HG02759 (cell line): ENCODE results near the gene NAT9.

ENCODE experiments used
- ATAC-seq: cut with Tn5 transposase; IDR thresholded peaks from one replicate; pipeline ENCODE4 v1.9.1; 2021; ENCODE audit warnings: mild to moderate bottlenecking, moderate library complexity; ENCODE audit not compliant: unreplicated experiment

NAT9 gene

GRCh38 chr17:74776044-74776962, at the start of gene NAT9:
TSS of gene NAT9 (minus strand) at chr17:74776345. CDS start at chr17:74775698, 647 bp downstream.
- peak; percentile 80 for ATAC-seq

GRCh38 chr17:74824961-74825627, 48.9 kb upstream of the NAT9 start:
- ATAC-seq: no peak

- no peak for ATAC-seq
These were observed 46.8 kb upstream of the NAT9 start for GRCh38 chr17:74822939-74823367.

- no peak for ATAC-seq
These were observed 46.3 kb upstream of the NAT9 start for GRCh38 chr17:74822335-74822938.

- ATAC-seq: no peak
These were observed 45.6 kb upstream of the NAT9 start for GRCh38 chr17:74821655-74822334.

- ATAC-seq: no peak
These were observed 43.8 kb upstream of the NAT9 start for GRCh38 chr17:74819801-74820436.

GRCh38 chr17:74818291-74818938, 42.3 kb upstream of the NAT9 start:
- no peak for ATAC-seq

GRCh38 chr17:74816905-74817620, 40.9 kb upstream of the NAT9 start:
- ATAC-seq: no peak

- no peak for ATAC-seq
These were observed 39.6 kb upstream of the NAT9 start for GRCh38 chr17:74815550-74816370.

- no peak for ATAC-seq
These were observed 38.9 kb upstream of the NAT9 start for GRCh38 chr17:74815067-74815466.

- no peak for ATAC-seq
These were observed 38.3 kb upstream of the NAT9 start for GRCh38 chr17:74814453-74814852.

GRCh38 chr17:74812109-74813009, 36.2 kb upstream of the NAT9 start:
- ATAC-seq: no peak

GRCh38 chr17:74810699-74811485, 34.7 kb upstream of the NAT9 start:
- ATAC-seq: no peak

- ATAC-seq: no peak
These were observed 32.7 kb upstream of the NAT9 start for GRCh38 chr17:74808714-74809430.

GRCh38 chr17:74807925-74808324, 31.8 kb upstream of the NAT9 start:
- ATAC-seq: no peak

GRCh38 chr17:74807441-74807840, 31.3 kb upstream of the NAT9 start:
- ATAC-seq: no peak
